K562 (cell line): ENCODE measurements around the gene NCOA3. TPM values are rescaled to one million over a fixed set of nuclear protein-coding genes. Genes with fewer than 3 reads are reported as not detected.

Experiments
- ATAC-seq: fragments of 200-7000 bp; cut with Tn5 transposase; 3 replicates; pipeline ENCODE4 v1.9.1; 2020; ENCODE audit warnings: moderate library complexity
- BruUV-seq: library from RNA; stranded (reverse); fragments of 400-500 nt; replicated peaks from 2 replicates; lab custom pipeline; 2021; lab: Mats Ljungman, UMichigan
- CTCF ChIA-PET: fragments of 300-600 bp; formaldehyde crosslinking; extraction: SDS; loops from one replicate; lab custom pipeline; 2021; ENCODE audit warnings: low intra/inter-chr PET ratio; lab: Yijun Ruan, JAX
- POLR2A ChIA-PET: fragments of 300-600, 350-650 bp; sonication (Branson Sonifier 250); formaldehyde crosslinking; extraction: SDS; loops from one replicate; lab custom pipeline; 2021; ENCODE audit warnings: antibody characterized with exemption, inconsistent platforms; lab: Yijun Ruan, JAX
- DNase-seq, 4 experiments: peaks; one replicate each; pipeline versions ENCODE4 v3.0.0 to v3.0.0-alpha.2; 2011 to 2018; ENCODE audit warnings: low spot score in 3 of 4, mixed read lengths in 3 of 4; ENCODE audit errors: extremely low read depth in 1 of 4
- FAIRE-seq: peaks from 2 replicates; lab custom pipeline; 2011; peaks lifted over from hg19 to GRCh38; lab: Jason Lieb, UNC
- H2AFZ ChIP-seq: 2 replicates; pipeline ENCODE4 v1.6.0; 2011; ENCODE audit warnings: low read depth, low read length, control low read depth, inconsistent platforms
- H3K27ac ChIP-seq: fragments of 200-600 bp; 3 replicates; pipeline ENCODE4 v1.8.0; 2011; ENCODE audit warnings: low read depth, mild to moderate bottlenecking, control low read depth, inconsistent platforms, low read length, moderate library complexity, mixed read lengths; ENCODE audit errors: extremely low read depth
- H3K27me3 ChIP-seq, 2 experiments: fragments of 300-600 bp in 1 of 2; 2 replicates in 1 of 2; 3 replicates in 1 of 2; pipeline versions ENCODE4 v1.6.0 to v1.8.0; 2011; ENCODE audit warnings: inconsistent platforms in 2 of 2, low read length in 2 of 2, mild to moderate bottlenecking in 1 of 2, mixed read lengths in 1 of 2, moderate library complexity in 1 of 2; ENCODE audit not compliant: control insufficient read depth in 2 of 2, insufficient read depth in 2 of 2
- H3K36me3 ChIP-seq: fragments of 300-600 bp; 3 replicates; pipeline ENCODE4 v1.8.0; 2011; ENCODE audit warnings: mild to moderate bottlenecking, low read length, inconsistent platforms; ENCODE audit not compliant: control insufficient read depth, insufficient read depth
- H3K4me1 ChIP-seq, 2 experiments: fragments of 200-600 bp in 1 of 2; replicated peaks in 1 of 2; 2 replicates in 1 of 2; 3 replicates in 1 of 2; pipeline versions ENCODE4 v1.5.1 to v1.8.0; 2011; ENCODE audit warnings: inconsistent platforms in 2 of 2, low read length in 2 of 2, mild to moderate bottlenecking in 1 of 2, mixed read lengths in 1 of 2, moderate library complexity in 1 of 2; ENCODE audit not compliant: control insufficient read depth in 2 of 2, insufficient read depth in 2 of 2
- H3K4me2 ChIP-seq: 2 replicates; pipeline ENCODE4 v1.6.1; 2011; ENCODE audit warnings: low read length, control low read depth, inconsistent platforms, mixed read lengths; ENCODE audit not compliant: insufficient read depth
- H3K4me3 ChIP-seq: fragments of 200-600 bp; sonication (generic), shearing (Covaris generic); 2 replicates; pipeline ENCODE4 v1.5.1; 2016; ENCODE audit warnings: control low read depth, inconsistent platforms
- H3K79me2 ChIP-seq: fragments of 200-600 bp; 3 replicates; pipeline ENCODE4 v1.8.0; 2011; ENCODE audit warnings: low read length, inconsistent platforms; ENCODE audit not compliant: control insufficient read depth, insufficient read depth
- H3K9ac ChIP-seq, 2 experiments: 2 replicates each; pipeline versions ENCODE4 v1.6.0 to v1.6.1; 2011; ENCODE audit warnings: low read depth in 2 of 2, low read length in 2 of 2, control low read depth in 1 of 2, inconsistent platforms in 1 of 2, mild to moderate bottlenecking in 1 of 2, mixed read lengths in 1 of 2; ENCODE audit not compliant: insufficient read depth in 1 of 2
- H3K9me1 ChIP-seq: one replicate; pipeline ENCODE4 v1.6.0; 2011; ENCODE audit warnings: inconsistent platforms, mild to moderate bottlenecking, low read length, moderate library complexity; ENCODE audit not compliant: control insufficient read depth, insufficient read depth
- H3K9me3 ChIP-seq: replicated peaks from 2 replicates; pipeline ENCODE4 v1.5.1; 2011; ENCODE audit warnings: low read depth, low read length, inconsistent platforms; ENCODE audit not compliant: control insufficient read depth, insufficient read depth
- H4K20me1 ChIP-seq: replicated peaks from 2 replicates; pipeline ENCODE4 v1.6.1; 2011; ENCODE audit warnings: low read length, inconsistent platforms, mixed read lengths; ENCODE audit not compliant: control insufficient read depth, insufficient read depth
- NFIX ChIP-seq: fragments of 250-450 bp; sonication (Bioruptor Pico); IDR thresholded peaks from 2 replicates; pipeline ENCODE4 v1.4.0; 2020; ENCODE audit warnings: low read depth, mild to moderate bottlenecking, moderate library complexity
- NFYB ChIP-seq: IDR thresholded peaks from 2 replicates; pipeline ENCODE4 v1.6.1; 2011; ENCODE audit warnings: mild to moderate bottlenecking, moderate library complexity; ENCODE audit not compliant: insufficient read length; ENCODE audit errors: extremely low read depth
- ZBTB11 ChIP-seq, 3 experiments: fragments of 200-800 bp in 1 of 3; fragments of 250-450 bp in 1 of 3; fragments of 450-650 bp in 1 of 3; sonication (Bioruptor Pico) in 1 of 3; sonication (Bioruptor generic) in 1 of 3; formaldehyde crosslinking in 1 of 3; IDR thresholded peaks; 2 replicates each; pipeline versions ENCODE4 v1.6.1 to v1.8.0; 2016 to 2022; ENCODE audit warnings: mild to moderate bottlenecking in 2 of 3, missing genetic modification characterization in 2 of 3, missing compliant biosample characterization in 1 of 3, moderate library complexity in 1 of 3
- WGBS: fragments of 100-300 bp; shearing (Covaris generic); methylation state at CpG from one replicate; pipeline ENCODE4 v1.1.6; 2016; ENCODE audit warnings: low coverage, mixed read lengths; ENCODE audit not compliant: insufficient coverage; ENCODE audit errors: missing lambda C conversion rate; 5-methylcytosine and 5-hydroxymethylcytosine counted together
- in situ Hi-C: fragments of 300-500 bp; cut with MboI; formaldehyde crosslinking; loops from 4 replicates; pipeline ENCODE4 v1.15.0; 2018; ENCODE audit warnings: inconsistent platforms, mixed read lengths
- intact Hi-C: fragments of 100-400 bp; cut with micrococcal nuclease; formaldehyde crosslinking; loops from 2 replicates; pipeline ENCODE4 v1.14.2; 2022
- polyA plus RNA-seq, 8 experiments: library from polyadenylated mRNA; depleted of rRNA in 4 of 8; stranded (reverse) in 5 of 8; unstranded in 3 of 8; fragments of >200 nt; fragmentation: Nextera tagmentation in 2 of 8; fragmentation: Illumina TruSeq in 1 of 8; extraction: Ambion mirVana in 2 of 8; extraction: Trizol in 1 of 8; gene quantifications; 2 replicates each; pipeline versions ENCODE4 v1.2.1 to v1.2.3, GENCODE V29; 2011 to 2014; ENCODE audit warnings: inconsistent platforms in 1 of 8, missing spikeins in 1 of 8
- total RNA-seq, 7 experiments: library from RNA; depleted of rRNA in 6 of 7; stranded (reverse); fragments of >200 nt in 6 of 7; fragmentation: Illumina TruSeq in 2 of 7; extraction: Trizol in 2 of 7; gene quantifications; 2 replicates each; pipeline versions ENCODE4 v1.2.1 to v1.2.3, GENCODE V29; 2011 to 2021; ENCODE audit warnings: low replicate concordance in 1 of 7

Gene NCOA3
- total and polyA plus RNA-seq, 9 of the 15 experiments (the other 6 are each of a cell fraction or from before 2014, with no cell fraction given), result 3.2 to 24.3 (median 14.4) TPM

GRCh38 chr20:47591231-47591630, 89.5 kb downstream of the NCOA3 start:
- H3K4me3 ChIP-seq, result no peak overlapping the region
- H3K9me3 ChIP-seq, result no peaks in the 10 kb centered on the region
- ChIA-PET CTCF (no interaction called here), POLR2A (interaction anchor here (1.6 kb wide), 1 partner anchor 13 kb away, joined by 4 read pairs; no protein-coding TSS in a partner anchor)
- no TSS peak for BruUV-seq
- in situ Hi-C loops, result no loop called here
- no peaks in the 10 kb centered on the region for H3K4me1 ChIP-seq
- peaks cover 5% of the 10 kb centered on the region; the same call in 2 of the 3 replicates for H3K79me2 ChIP-seq
- peaks cover 4% of the 10 kb centered on the region; the same call in 1 of the 3 replicates for H3K36me3 ChIP-seq
- H3K27me3 ChIP-seq, result no peaks in the 10 kb centered on the region
- no peaks in the 10 kb centered on the region for H3K9me1 ChIP-seq
- no peaks in the 10 kb centered on the region for H4K20me1 ChIP-seq
- H3K4me2 ChIP-seq, result no peak overlapping the region
- no peak overlapping the region for H3K9ac ChIP-seq
- H3K27ac ChIP-seq, result no peak overlapping the region
- no peak overlapping the region for H2AFZ ChIP-seq
- no peak for DNase-seq
- no peak for ATAC-seq
- FAIRE-seq, result no peak
- TF ChIP-seq NFIX (CRISPR knock-in tag) (no peak), NFYB (no peak), ZBTB11 (CRISPR knock-in tag; IDR thresholded peaks at IDR 0.05) (peak in 1 of 3 experiments; percentile 76; a peak in 1 of 6 replicates)
- 92% methylated on average over 1 of the region's 1 CpG for WGBS
- intact Hi-C loops, result no loop called here
